Measurements from ENCODE around the gene CHURC1. TPM values are rescaled to one million over a fixed set of nuclear protein-coding genes. Genes with fewer than 3 reads are reported as not detected.

CHURC1 gene
- total RNA-seq, 1 experiment from 2014 or later = 52.6 TPM

DNA sequence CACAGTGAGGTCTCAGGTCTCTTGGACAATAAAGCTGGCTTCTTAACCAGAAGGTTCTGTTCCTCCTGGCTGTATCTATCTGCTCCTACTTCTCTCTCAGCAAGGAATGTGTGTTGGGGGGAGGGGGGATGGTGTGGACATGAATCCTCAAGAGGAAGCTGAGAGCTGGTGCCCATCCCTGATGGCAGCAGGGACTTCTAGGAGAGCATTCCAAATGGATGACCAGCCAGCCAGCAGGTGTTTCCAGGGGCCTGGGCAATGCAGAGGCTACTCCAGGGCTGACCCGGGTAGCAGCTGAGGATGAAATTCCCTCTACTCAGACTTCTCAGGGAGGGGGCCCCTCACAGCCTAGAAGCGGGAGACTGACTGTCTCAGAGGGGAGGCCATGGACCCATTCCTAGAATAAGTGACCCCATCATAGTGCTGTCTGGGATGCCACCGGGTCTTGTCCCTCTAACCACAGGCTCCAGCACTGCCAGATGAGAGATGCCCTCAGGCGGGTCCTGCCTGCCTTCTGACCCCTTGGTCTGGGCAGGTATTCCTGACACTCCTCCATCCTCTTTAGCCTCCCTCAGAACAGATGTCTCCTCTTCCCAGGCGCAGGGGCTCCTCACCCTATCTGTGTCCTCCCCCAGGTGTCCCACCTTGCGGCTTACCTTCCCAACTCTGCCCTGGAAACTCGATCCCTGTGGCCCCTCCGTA lies 56.7 kb downstream of the CHURC1 start:
- intact Hi-C loops (cut with micrococcal nuclease; ENCODE audit: unreplicated experiment) = no loop called here
- TF ChIP-seq, protein P1, sequence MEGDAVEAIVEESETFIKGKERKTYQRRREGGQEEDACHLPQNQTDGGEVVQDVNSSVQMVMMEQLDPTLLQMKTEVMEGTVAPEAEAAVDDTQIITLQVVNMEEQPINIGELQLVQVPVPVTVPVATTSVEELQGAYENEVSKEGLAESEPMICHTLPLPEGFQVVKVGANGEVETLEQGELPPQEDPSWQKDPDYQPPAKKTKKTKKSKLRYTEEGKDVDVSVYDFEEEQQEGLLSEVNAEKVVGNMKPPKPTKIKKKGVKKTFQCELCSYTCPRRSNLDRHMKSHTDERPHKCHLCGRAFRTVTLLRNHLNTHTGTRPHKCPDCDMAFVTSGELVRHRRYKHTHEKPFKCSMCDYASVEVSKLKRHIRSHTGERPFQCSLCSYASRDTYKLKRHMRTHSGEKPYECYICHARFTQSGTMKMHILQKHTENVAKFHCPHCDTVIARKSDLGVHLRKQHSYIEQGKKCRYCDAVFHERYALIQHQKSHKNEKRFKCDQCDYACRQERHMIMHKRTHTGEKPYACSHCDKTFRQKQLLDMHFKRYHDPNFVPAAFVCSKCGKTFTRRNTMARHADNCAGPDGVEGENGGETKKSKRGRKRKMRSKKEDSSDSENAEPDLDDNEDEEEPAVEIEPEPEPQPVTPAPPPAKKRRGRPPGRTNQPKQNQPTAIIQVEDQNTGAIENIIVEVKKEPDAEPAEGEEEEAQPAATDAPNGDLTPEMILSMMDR (IDR thresholded peaks at IDR 0.05; ENCODE audit: insufficient read depth in 1 of 2, low read depth in 1 of 2, low read length in 1 of 2, severe bottlenecking in 1 of 2, unreplicated experiment in 1 of 2) = no peak
- peaks cover 15% of the 10 kb centered on the region for H3K36me3 Mint-ChIP-seq (ENCODE audit: insufficient read depth, unreplicated experiment)
- peak overlapping the region; percentile 73 for H3K4me3 Mint-ChIP-seq (ENCODE audit: unreplicated experiment)
- no peaks in the 10 kb centered on the region for H3K27me3 Mint-ChIP-seq (ENCODE audit: insufficient read depth, unreplicated experiment)
- H3K27ac Mint-ChIP-seq (ENCODE audit: unreplicated experiment) = peak overlapping the region; percentile 35
- no TSS peak for BruUV-seq (replicated peaks)
- Histone ChIP-seq H3K4me3 (ENCODE audit: low read depth, low read length) (peak overlapping the region; percentile 65), H3K4me1 (peaks cover 31% of the 10 kb centered on the region), H3K27me3 (replicated peaks; ENCODE audit: control insufficient read depth, insufficient read depth, low read length) (no peaks in the 10 kb centered on the region), H3K9me3 (no peaks in the 10 kb centered on the region), H3K36me3 (ENCODE audit: control insufficient read depth, insufficient read depth, low read length) (no peaks in the 10 kb centered on the region; the same call in 1 of the 2 replicates)
- peaks cover 18% of the 10 kb centered on the region for H3K4me1 Mint-ChIP-seq (ENCODE audit: low read depth, unreplicated experiment)
- H3K9me3 Mint-ChIP-seq (ENCODE audit: unreplicated experiment) = no peaks in the 10 kb centered on the region
- POLR2A ChIA-PET = interaction anchor here (0.7 kb wide), 1 partner anchor 44 kb away, joined by 3 read pairs; no protein-coding TSS in a partner anchor
- DNase-seq = peak in 1 of 2 experiments; percentile 15
- CTCF ChIA-PET = interaction anchor here (0.6 to 1.0 kb wide), 4 partner anchors 27 to 468 kb away, joined by 3 to 4 read pairs (median 4); no protein-coding TSS in a partner anchor

DNA sequence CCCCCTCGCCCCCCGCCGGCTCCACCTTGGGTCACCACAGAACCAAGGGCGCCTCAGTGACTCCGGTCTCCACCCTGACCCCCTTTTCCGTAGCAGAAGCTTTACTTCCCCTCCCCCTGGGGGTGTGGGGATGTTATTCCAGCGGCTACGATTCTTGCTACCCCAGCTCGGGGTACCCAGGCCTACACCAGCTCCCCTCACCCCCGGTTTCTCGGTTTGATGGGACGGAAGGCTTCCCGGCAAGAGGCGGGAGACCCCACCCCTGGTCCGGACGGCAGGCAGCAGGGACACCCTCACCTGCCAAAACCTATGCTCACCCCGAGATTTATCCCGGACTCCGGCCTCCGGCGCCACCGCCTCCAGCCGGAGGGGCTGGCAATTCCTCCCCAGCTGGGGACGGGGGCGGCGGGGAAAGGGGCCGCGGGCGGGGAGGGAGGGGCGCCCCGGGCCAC lies 57.3 kb downstream of the CHURC1 start:
- Histone ChIP-seq H3K36me3 (ENCODE audit: control insufficient read depth, insufficient read depth, low read length) (no peaks in the 10 kb centered on the region; the same call in 1 of the 2 replicates), H3K4me1 (peaks cover 31% of the 10 kb centered on the region), H3K9me3 (no peaks in the 10 kb centered on the region), H3K27me3 (replicated peaks; ENCODE audit: control insufficient read depth, insufficient read depth, low read length) (no peaks in the 10 kb centered on the region), H3K4me3 (ENCODE audit: low read depth, low read length) (peak overlapping the region; percentile 65)
- peak overlapping the region; percentile 73 for H3K4me3 Mint-ChIP-seq (ENCODE audit: unreplicated experiment)
- no peaks in the 10 kb centered on the region for H3K9me3 Mint-ChIP-seq (ENCODE audit: unreplicated experiment)
- peaks cover 16% of the 10 kb centered on the region for H3K4me1 Mint-ChIP-seq (ENCODE audit: low read depth, unreplicated experiment)
- BruUV-seq (replicated peaks) = no TSS peak
- CTCF ChIA-PET = interaction anchor here (0.6 kb wide), 3 partner anchors 27 to 43 kb away, joined by 3 to 4 read pairs (median 3); no protein-coding TSS in a partner anchor
- intact Hi-C loops (cut with micrococcal nuclease; ENCODE audit: unreplicated experiment) = no loop called here
- no peaks in the 10 kb centered on the region for H3K27me3 Mint-ChIP-seq (ENCODE audit: insufficient read depth, unreplicated experiment)
- POLR2A ChIA-PET = interaction anchor here (0.7 kb wide), 1 partner anchor 43 kb away, joined by 3 read pairs; no protein-coding TSS in a partner anchor
- TF ChIP-seq, protein P1 (IDR thresholded peaks at IDR 0.05; ENCODE audit: insufficient read depth in 1 of 2, low read depth in 1 of 2, low read length in 1 of 2, severe bottlenecking in 1 of 2, unreplicated experiment in 1 of 2) = no peak
- H3K27ac Mint-ChIP-seq (ENCODE audit: unreplicated experiment) = peak overlapping the region; percentile 35
- peaks cover 15% of the 10 kb centered on the region for H3K36me3 Mint-ChIP-seq (ENCODE audit: insufficient read depth, unreplicated experiment)
- DNase-seq = no peak

DNA sequence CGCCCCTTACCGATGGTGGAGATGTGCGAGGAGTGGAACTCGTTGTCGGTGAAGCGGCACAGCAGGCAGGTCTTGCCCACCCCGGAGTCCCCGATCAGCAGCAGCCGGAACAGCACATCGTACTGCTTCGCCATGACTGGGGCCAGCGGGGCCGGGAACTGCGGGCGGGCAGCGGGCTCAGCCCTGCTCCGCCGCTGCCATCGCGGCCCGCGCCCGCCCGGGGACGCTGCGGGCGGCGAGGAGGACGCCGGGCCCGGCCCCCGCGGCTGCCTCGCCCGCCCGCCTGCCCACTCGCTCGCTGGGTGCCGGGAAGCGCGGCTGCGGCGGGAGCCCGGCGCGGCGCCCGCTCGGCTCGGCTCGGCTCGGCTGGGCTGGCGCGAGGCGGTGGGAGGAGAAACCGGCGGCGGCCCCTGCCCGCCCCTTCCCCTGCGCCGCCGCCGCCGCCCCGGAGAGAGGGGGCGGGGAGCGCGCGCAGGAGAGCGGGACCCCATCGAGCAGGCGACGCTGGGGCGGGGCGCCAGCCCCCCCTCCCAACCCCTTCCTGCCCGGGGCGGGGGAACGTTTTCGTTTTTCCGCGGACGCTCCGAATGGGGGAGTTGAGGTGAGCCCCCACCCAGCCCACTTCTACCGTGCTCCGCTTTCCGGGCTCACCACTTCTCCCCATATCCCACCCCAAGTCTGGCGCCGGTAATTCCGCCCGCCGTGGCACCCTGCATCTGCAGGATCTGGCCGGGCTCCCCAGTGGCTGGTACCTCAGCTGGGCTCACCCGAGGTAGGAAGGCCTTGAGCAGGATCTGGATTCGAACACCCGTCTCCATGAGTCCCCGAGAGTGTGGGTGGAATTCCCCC lies 57.9 kb downstream of the CHURC1 start, which contains the start of gene RAB15:
Gene RAB15, minus strand, starts transcription at position 394 of the 849 bp plus-strand sequence. Its CDS starts 260 bp downstream, at position 134.
- H3K4me3 ChIP-seq (ENCODE audit: low read depth, low read length) = peak within 1 kb of the TSS; percentile 65
- BruUV-seq (replicated peaks) = no TSS peak
- POLR2A ChIA-PET = interaction anchor here (0.7 kb wide), 1 partner anchor 43 kb away, joined by 3 read pairs; no protein-coding TSS in a partner anchor
- no peaks in the 10 kb centered on the region for H3K27me3 ChIP-seq (replicated peaks; ENCODE audit: control insufficient read depth, insufficient read depth, low read length)
- H3K4me3 Mint-ChIP-seq (ENCODE audit: unreplicated experiment) = peak within 1 kb of the TSS; percentile 80
- peaks cover 10% of the 10 kb centered on the region for H3K4me1 Mint-ChIP-seq (ENCODE audit: low read depth, unreplicated experiment)
- H3K36me3 ChIP-seq (ENCODE audit: control insufficient read depth, insufficient read depth, low read length) = no peaks in the 10 kb centered on the region
- intact Hi-C loops (cut with micrococcal nuclease; ENCODE audit: unreplicated experiment) = no loop called here
- H3K27ac Mint-ChIP-seq (ENCODE audit: unreplicated experiment) = peak within 1 kb of the TSS; percentile 81
- TF ChIP-seq, protein P1 (IDR thresholded peaks at IDR 0.05; ENCODE audit: insufficient read depth in 1 of 2, low read depth in 1 of 2, low read length in 1 of 2, severe bottlenecking in 1 of 2, unreplicated experiment in 1 of 2) = no peak
- H3K9me3 Mint-ChIP-seq (ENCODE audit: unreplicated experiment) = no peaks in the 10 kb centered on the region
- CTCF ChIA-PET = interaction anchor here (0.6 kb wide), 3 partner anchors 28 to 43 kb away, joined by 3 to 4 read pairs (median 3); no protein-coding TSS in a partner anchor
- H3K9me3 ChIP-seq = no peaks in the 10 kb centered on the region
- H3K4me1 ChIP-seq = peaks cover 33% of the 10 kb centered on the region
- peaks cover 12% of the 10 kb centered on the region for H3K36me3 Mint-ChIP-seq (ENCODE audit: insufficient read depth, unreplicated experiment)
- DNase-seq = peak in 1 of 2 experiments; percentile 67
- H3K27me3 Mint-ChIP-seq (ENCODE audit: insufficient read depth, unreplicated experiment) = no peaks in the 10 kb centered on the region
